Renal cortex interstitium (tissue), 11 donors: ENCODE results near the gene ATCAY. TPM values are rescaled to one million over a fixed set of nuclear protein-coding genes. Genes with fewer than 3 reads are reported as not detected.
"Not testable (repeated sequence)": the region's sequence is repeated elsewhere in the genome, so short reads cannot be mapped to it uniquely, and the experiment has no call there.

ENCODE experiments used
- DNase-seq, 11 donors: peaks; one replicate each; pipeline ENCODE4 v3.0.0-alpha.2; 2013; ENCODE audit warnings: low read depth in 9 of 11, low spot score in 4 of 11; ENCODE audit errors: extremely low read depth in 1 of 11
- polyA plus RNA-seq, 3 donors: library from polyadenylated mRNA; unstranded; fragments of 120-200 nt; gene quantifications; one replicate each; pipeline ENCODE4 v1.2.1, GENCODE V29; 2013; ENCODE audit not compliant: insufficient read length in 3 of 3

Gene ATCAY
- polyA plus RNA-seq, 3 donors = 0.33 to 0.51 (median 0.39) TPM

DNA sequence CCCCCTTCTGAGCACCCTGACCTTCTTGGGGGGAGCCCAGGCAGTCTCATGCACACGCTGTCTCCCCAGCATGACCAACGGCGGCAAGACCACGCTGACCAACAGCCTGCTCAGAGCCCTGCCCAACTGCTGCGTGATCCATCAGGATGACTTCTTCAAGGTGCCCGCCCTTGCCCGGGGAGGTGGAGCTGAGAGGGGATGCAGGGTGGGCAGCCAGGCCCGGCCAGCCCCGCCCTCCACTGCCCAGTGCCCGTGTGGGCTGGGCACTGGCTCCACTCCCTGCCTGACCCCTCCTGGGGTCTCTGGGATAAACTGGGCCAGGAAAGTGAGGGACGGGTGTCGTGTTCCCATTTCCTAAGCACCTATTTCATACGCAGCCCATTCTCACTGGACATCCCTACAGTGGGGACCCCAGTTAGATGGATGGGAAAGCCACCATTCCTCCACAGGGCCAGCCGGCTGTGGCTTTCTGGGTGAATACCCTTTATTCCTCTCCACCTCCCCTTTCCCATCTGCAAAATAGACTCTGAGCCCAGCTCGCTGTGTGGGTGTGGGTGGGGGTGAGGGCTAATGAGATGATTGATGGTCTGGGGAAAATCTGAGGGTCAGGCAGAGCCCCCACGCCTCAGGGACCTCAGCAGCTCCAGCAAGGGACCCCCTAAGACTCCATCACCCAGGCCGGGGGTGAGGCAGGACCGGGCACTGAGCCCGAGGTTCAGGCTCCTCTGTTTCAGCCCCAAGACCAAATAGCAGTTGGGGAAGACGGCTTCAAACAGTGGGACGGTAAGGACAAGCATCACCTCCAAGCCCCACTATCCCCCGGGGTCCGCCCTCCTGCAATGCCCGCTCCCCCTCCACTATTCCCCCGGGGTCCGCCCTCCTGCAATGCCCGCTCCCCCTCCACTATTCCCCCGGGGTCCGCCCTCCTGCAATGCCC is 56.3 kb downstream of the ATCAY start:
- no peak for DNase-seq

DNA sequence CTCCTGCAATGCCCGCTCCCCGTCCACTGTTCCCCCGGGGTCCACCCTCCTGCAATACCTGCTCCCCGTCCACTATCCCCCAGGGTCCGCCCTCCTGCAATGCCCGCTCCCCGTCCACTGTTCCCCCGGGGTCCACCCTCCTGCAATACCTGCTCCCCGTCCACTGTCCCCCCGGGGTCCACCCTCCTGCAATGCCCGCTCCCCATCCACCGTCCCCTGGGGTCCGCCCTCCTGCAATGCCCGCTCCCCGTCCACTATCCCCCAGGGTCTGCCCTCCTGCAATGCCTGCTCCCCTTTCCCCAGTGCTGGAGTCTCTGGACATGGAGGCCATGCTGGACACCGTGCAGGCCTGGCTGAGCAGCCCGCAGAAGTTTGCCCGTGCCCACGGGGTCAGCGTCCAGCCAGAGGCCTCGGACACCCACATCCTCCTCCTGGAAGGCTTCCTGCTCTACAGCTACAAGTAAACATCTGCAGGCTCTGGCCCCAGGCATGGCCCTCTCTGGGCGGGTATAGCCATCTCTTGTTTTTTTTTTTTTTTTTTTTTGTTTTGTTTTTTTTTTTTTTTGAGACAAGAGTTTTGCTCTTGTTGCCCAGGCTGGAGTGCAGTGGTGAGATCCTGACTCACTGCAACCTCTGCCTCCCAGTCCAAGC is 57.9 kb downstream of the ATCAY start:
- not testable (repeated sequence) for DNase-seq

GRCh38 chr19:3942790-3943409 is 62.4 kb downstream of the ATCAY start:
- no peak for DNase-seq

GRCh38 chr19:3944018-3944721 is 63.7 kb downstream of the ATCAY start:
- DNase-seq = no peak

DNA sequence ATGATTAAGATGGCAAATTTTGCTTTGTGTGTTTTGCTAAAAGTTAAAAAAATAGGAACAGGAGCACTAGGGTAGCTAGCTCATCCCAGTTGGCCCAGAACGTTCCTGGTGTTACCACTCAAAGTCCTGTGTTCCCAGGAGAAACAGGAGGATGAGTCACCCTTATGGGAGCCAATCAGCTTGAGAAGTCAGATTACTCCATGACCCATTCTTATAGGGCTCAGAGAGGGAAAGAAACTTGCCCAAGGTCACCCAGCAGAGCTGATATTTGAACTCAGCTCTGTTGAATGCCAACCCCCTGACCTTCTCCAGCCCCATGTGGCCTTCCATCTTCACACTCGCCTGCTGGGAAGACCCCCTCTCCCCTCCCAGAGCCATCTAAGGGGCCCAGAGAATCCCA is 65.4 kb downstream of the ATCAY start:
- no peak for DNase-seq

GRCh38 chr19:3947316-3947933 is 66.9 kb downstream of the ATCAY start:
- not testable (repeated sequence) for DNase-seq

GRCh38 chr19:3949294-3949693 is 68.8 kb downstream of the ATCAY start:
- DNase-seq = no peak

DNA sequence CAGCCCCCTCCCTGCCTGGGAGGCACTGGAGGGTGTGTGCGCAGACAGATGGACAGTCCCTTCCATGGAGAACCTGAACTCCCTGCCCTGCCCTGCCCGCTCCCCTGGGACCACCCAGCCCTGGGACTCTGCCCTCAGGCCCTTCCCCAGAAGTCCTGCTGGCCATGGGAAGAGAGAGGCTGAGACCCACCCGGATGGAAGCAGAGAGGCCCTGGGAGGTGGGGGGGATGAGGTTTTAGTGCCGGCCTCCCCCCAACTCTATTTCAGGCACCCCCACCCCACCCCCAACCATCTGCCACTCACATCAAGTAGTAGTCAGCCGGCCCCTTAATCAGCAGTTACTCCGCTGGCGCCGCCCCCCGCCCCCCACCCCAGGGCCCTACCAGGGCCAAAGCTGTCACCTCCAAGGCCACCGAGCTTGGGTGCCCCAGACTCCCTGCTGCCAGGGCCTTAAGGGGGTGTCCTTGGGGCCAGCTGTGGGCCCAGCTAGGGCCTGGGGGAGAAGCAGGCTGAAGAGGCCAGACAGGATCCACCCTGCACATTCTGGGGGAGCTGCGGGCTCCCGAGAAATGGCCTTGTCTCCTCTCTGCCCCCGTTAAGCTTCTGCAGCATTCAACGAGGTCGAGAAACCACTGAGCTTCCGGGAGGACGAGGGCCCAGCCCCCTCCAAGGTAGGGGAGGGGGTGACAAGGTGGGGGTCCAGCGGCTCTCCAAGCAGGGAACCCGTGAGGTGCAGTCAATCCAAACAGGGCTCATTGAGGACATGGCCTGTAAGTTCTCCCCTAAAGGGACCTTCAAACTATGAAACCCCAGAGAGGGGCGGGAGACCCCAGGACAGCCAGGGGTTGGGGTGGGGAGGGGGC is 69.7 kb downstream of the ATCAY start:
- DNase-seq = no peak

GRCh38 chr19:3950871-3951861 is 70.7 kb downstream of the ATCAY start:
- DNase-seq = no peak

DNA sequence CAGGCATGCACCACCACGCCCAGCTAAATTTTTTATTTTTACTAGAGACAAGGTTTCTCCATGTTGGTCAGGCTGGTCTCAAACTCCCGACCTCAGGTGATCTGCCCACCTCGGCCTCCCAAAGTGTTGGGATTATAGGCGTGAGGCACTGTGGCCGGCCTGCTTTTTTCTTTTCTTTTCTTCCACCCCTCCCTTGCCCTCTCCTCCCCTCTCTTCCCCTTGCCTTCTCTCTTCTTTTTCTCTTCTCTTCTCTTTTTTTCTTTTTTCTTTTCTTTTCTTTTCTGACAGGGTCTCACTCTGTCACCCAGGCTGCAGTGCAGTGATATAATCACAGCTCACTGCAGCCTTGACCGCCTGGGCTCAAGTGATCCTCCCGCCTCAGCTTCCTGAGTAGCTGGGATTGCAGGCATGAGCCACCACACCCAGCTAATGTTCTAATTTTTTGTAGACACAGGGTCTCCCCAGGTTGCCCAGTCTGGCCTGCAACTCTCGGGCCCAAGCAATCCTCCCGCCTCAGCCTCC is 72.3 kb downstream of the ATCAY start:
- not testable (repeated sequence) for DNase-seq

DNA sequence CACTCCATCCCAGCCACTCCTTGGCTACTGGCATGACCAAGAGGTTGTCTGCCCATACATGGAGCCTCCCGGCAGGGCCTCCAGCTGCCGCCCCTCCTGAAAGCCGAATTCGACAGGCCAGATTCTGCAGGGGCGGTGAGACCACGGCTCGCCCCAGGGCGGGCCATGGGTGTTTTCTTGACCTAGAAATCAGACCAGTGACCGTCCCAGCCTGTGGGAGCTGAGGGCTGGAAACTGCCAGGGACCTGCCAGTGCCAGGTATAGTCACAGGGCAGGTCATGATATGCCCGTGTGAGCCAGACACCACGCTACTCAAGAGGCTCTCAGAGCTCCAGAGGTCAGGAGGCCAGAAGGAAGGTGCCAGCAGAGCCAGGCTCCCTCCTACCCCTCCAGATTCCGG is 73.6 kb downstream of the ATCAY start:
- DNase-seq = no peak

DNA sequence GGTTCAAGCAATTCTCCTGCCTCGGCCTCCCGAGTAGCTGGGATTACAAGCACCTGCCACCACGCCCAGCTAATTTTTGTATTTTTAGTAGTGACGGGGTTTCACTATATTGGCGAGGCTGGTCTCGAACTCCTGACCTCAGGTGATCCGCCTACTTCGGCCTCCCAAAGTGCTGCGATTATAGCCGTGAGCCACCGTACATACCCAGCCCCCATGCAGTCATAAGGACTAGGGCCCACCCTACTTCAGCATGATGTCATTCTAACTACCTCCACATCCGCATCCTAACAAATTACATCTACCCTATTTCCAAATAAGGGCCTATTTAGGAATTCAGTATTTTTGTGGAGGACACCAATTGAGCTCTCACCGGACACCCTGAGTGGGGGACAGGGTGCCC is 74.8 kb downstream of the ATCAY start:
- DNase-seq = not testable (repeated sequence)

DNA sequence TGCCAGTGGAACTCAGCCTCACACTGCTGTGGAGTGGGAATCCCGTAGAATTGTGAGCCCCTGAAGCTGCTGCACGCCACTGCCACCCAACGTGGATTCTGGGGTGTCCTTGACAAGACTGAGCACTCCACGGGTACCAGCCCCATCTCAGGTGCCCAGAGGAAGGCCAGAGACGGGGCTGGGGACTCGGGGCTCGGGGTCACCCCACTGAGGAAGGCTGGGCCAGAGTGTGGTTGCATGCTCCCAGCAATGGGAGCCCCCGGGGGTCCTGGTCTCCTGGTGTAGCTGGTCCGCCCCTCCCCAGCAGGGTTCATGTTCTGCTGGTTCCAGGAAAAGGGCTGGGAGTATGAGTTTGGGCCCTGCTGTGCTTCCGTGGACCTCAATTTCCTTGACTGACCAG is 75.2 kb downstream of the ATCAY start:
- DNase-seq = no peak

GRCh38 chr19:3958836-3959765 is 78.6 kb downstream of the ATCAY start:
- DNase-seq = no peak

- DNase-seq = no peak
Observed at GRCh38 chr19:3959766-3960131, 79.3 kb downstream of the ATCAY start.

DNA sequence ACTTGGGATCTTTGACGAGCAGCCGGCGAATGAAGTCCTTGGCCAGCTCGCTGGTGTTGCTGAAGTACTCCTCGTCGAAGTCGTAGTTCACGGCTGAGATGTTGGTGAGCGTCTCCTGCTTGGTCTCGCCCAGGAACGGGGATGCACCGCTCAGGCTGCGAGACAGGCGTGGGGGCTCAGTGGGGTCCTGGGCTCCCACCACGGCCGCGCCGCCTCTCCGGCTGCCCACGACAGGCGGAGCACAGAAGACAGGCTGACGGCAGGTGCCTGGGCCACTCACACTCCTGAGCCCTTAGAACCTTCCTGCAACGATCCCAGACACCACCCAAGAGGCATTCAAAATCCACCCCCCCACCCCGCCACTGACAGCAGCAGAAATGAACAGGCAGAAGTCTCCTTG is 80.5 kb downstream of the ATCAY start:
- no peak for DNase-seq
